SK-N-SH (cell line): ENCODE data around the gene HM13. TPM values are rescaled to one million over a fixed set of nuclear protein-coding genes. Genes with fewer than 3 reads are reported as not detected.

Experiments used
- CTCF ChIA-PET: fragments of 300-600, 350-600 bp; formaldehyde crosslinking; extraction: SDS; loops from one replicate; lab custom pipeline; 2021; lab: Yijun Ruan, JAX
- POLR2A ChIA-PET: fragments of 350-600 bp; sonication (Branson Sonifier 250); formaldehyde crosslinking; extraction: SDS; loops from one replicate; lab custom pipeline; 2020; ENCODE audit warnings: antibody characterized with exemption, inconsistent platforms; lab: Yijun Ruan, JAX
- DNase-seq: peaks from one replicate; pipeline ENCODE4 v3.0.0; 2012
- H2AFZ ChIP-seq: fragments of 200-600 bp; sonication (generic); 2 replicates; pipeline ENCODE4 v1.8.1; 2016; ENCODE audit warnings: antibody characterized with exemption, mild to moderate bottlenecking, low read depth
- H3F3A ChIP-seq: fragments of 200-600 bp; sonication (generic); replicated peaks from 2 replicates; pipeline ENCODE3; 2016; ENCODE audit warnings: antibody characterized with exemption, mild to moderate bottlenecking; ENCODE audit not compliant: insufficient read depth
- H3K27ac ChIP-seq, 2 experiments: fragments of 200-500 bp in 1 of 2; fragments of 200-600 bp in 1 of 2; sonication (Bioruptor generic) in 1 of 2; sonication (generic), shearing (Covaris generic) in 1 of 2; 2 replicates each; pipeline versions ENCODE4 v1.5.1 to v1.6.1; 2014 to 2016; ENCODE audit warnings: low read depth in 2 of 2, inconsistent platforms in 1 of 2, low read length in 1 of 2, mild to moderate bottlenecking in 1 of 2, mixed read lengths in 1 of 2
- H3K27me3 ChIP-seq: fragments of 200-600 bp; sonication (generic), shearing (Covaris generic); 2 replicates; pipeline ENCODE4 v1.6.1; 2016; ENCODE audit warnings: mixed run types; ENCODE audit not compliant: insufficient read depth
- H3K36me3 ChIP-seq, 2 experiments: fragments of 200-500 bp in 1 of 2; fragments of 200-600 bp in 1 of 2; sonication (Bioruptor generic) in 1 of 2; sonication (generic) in 1 of 2; replicated peaks in 1 of 2; 2 replicates each; pipeline versions ENCODE3 to v1.5.1; 2014 to 2016; ENCODE audit warnings: low read length in 1 of 2, mild to moderate bottlenecking in 1 of 2; ENCODE audit not compliant: insufficient read depth in 2 of 2, control insufficient read depth in 1 of 2
- H3K4me1 ChIP-seq, 2 experiments: fragments of 200-500 bp in 1 of 2; fragments of 200-600 bp in 1 of 2; sonication (Bioruptor generic) in 1 of 2; sonication (generic), shearing (Covaris generic) in 1 of 2; 2 replicates each; pipeline versions ENCODE4 v1.5.1 to v1.6.1; 2014 to 2016; ENCODE audit warnings: low read depth in 1 of 2, low read length in 1 of 2, mixed run types in 1 of 2; ENCODE audit not compliant: insufficient read depth in 2 of 2, control insufficient read depth in 1 of 2
- H3K4me2 ChIP-seq: fragments of 200-600 bp; sonication (generic), shearing (Covaris generic); 2 replicates; pipeline ENCODE4 v1.6.1; 2017; ENCODE audit warnings: mixed run types
- H3K4me3 ChIP-seq, 2 experiments: fragments of 200-500 bp in 1 of 2; fragments of 200-600 bp in 1 of 2; sonication (Bioruptor generic) in 1 of 2; sonication (generic), shearing (Covaris generic) in 1 of 2; 2 replicates each; pipeline versions ENCODE4 v1.5.1 to v1.8.1; 2014 to 2016; ENCODE audit warnings: low read depth in 2 of 2, inconsistent platforms in 1 of 2, low read length in 1 of 2, mild to moderate bottlenecking in 1 of 2, mixed read lengths in 1 of 2, moderate library complexity in 1 of 2
- H3K79me2 ChIP-seq: fragments of 200-600 bp; sonication (generic); 2 replicates; pipeline ENCODE4 v1.8.1; 2017; ENCODE audit warnings: mild to moderate bottlenecking; ENCODE audit not compliant: insufficient read depth
- H3K9ac ChIP-seq: fragments of 200-600 bp; sonication (generic); 2 replicates; pipeline ENCODE4 v1.6.1; 2017; ENCODE audit warnings: mixed run types
- H3K9me2 ChIP-seq: fragments of 200-600 bp; sonication (generic); 2 replicates; pipeline ENCODE4 v1.6.1; 2017; ENCODE audit warnings: mixed run types
- H3K9me3 ChIP-seq: fragments of 200-600 bp; sonication (generic); 2 replicates; pipeline ENCODE4 v1.6.1; 2017; ENCODE audit warnings: mixed run types, mild to moderate bottlenecking, moderate library complexity
- H4K20me1 ChIP-seq: fragments of 200-600 bp; sonication (generic); 2 replicates; pipeline ENCODE4 v1.6.1; 2017; ENCODE audit warnings: mild to moderate bottlenecking, mixed run types; ENCODE audit not compliant: insufficient read depth
- CHD2 ChIP-seq: fragments of 150-350 bp; IDR thresholded peaks from 2 replicates; pipeline ENCODE4 v1.6.1; 2018; ENCODE audit warnings: low read length; ENCODE audit not compliant: partially characterized antibody
- RAD21 ChIP-seq: IDR thresholded peaks from 2 replicates; pipeline ENCODE4 v1.6.1; 2012; ENCODE audit warnings: mild to moderate bottlenecking, low read length
- RCOR1 ChIP-seq: fragments of 150-350 bp; IDR thresholded peaks from 2 replicates; pipeline ENCODE4 v1.6.1; 2017; ENCODE audit warnings: antibody characterized with exemption, low read length
- RFX5 ChIP-seq: IDR thresholded peaks from 2 replicates; pipeline ENCODE4 v1.6.1; 2012; ENCODE audit warnings: mild to moderate bottlenecking, improper control_type of control experiment, low read length
- SIN3A ChIP-seq: IDR thresholded peaks from 2 replicates; pipeline ENCODE4 v1.6.1; 2012; ENCODE audit warnings: low read depth, mild to moderate bottlenecking, low read length, moderate library complexity, borderline replicate concordance
- SMC3 ChIP-seq: IDR thresholded peaks from 2 replicates; pipeline ENCODE4 v1.6.1; 2012; ENCODE audit warnings: low read depth, low read length, improper control_type of control experiment
- TAF1 ChIP-seq: IDR thresholded peaks from 2 replicates; pipeline ENCODE4 v1.6.1; 2012; ENCODE audit warnings: low read depth, mild to moderate bottlenecking, low read length, moderate library complexity, borderline replicate concordance
- TCF12 ChIP-seq: IDR thresholded peaks from 2 replicates; pipeline ENCODE4 v1.4.0; 2012
- YY1 ChIP-seq: IDR thresholded peaks from 2 replicates; pipeline ENCODE4 v1.4.0; 2012; ENCODE audit warnings: low read depth, mild to moderate bottlenecking
- WGBS: methylation state at CpG from one replicate; pipeline ENCODE4 v1.1.6; 2017; ENCODE audit warnings: low lambda C conversion rate; 5-methylcytosine and 5-hydroxymethylcytosine counted together
- polyA plus RNA-seq, 3 experiments: library from polyadenylated mRNA; depleted of rRNA; stranded (reverse); fragments of >200 nt; gene quantifications; 2 replicates each; pipeline ENCODE4 v1.2.3, GENCODE V29; 2012
- TF ChIP-seq, protein P1 (sequence below): fragments of 200-600 bp; sonication (generic); IDR thresholded peaks from 2 replicates; pipeline ENCODE4 v1.6.1; 2017; ENCODE audit warnings: antibody characterized with exemption, mild to moderate bottlenecking, moderate library complexity
- TF ChIP-seq, protein P2 (sequence below): IDR thresholded peaks from 2 replicates; pipeline ENCODE4 v1.4.0; 2012; ENCODE audit warnings: low read depth
- TF ChIP-seq, protein P3 (sequence below): IDR thresholded peaks from 2 replicates; pipeline ENCODE4; 2012
- TF ChIP-seq, protein P4 (sequence below): IDR thresholded peaks from 2 replicates; pipeline ENCODE4 v1.4.0; 2012; ENCODE audit warnings: low read depth, borderline replicate concordance
- TF ChIP-seq, protein P5 (sequence below): fragments of 150-350 bp; IDR thresholded peaks from 2 replicates; pipeline ENCODE4 v1.6.1; 2017; ENCODE audit warnings: antibody characterized with exemption, low read length, low read depth, borderline replicate concordance

The HM13 gene
- polyA plus RNA-seq, 1 of the 3 experiments (the other 2 are of a cell fraction), result 160 TPM

DNA sequence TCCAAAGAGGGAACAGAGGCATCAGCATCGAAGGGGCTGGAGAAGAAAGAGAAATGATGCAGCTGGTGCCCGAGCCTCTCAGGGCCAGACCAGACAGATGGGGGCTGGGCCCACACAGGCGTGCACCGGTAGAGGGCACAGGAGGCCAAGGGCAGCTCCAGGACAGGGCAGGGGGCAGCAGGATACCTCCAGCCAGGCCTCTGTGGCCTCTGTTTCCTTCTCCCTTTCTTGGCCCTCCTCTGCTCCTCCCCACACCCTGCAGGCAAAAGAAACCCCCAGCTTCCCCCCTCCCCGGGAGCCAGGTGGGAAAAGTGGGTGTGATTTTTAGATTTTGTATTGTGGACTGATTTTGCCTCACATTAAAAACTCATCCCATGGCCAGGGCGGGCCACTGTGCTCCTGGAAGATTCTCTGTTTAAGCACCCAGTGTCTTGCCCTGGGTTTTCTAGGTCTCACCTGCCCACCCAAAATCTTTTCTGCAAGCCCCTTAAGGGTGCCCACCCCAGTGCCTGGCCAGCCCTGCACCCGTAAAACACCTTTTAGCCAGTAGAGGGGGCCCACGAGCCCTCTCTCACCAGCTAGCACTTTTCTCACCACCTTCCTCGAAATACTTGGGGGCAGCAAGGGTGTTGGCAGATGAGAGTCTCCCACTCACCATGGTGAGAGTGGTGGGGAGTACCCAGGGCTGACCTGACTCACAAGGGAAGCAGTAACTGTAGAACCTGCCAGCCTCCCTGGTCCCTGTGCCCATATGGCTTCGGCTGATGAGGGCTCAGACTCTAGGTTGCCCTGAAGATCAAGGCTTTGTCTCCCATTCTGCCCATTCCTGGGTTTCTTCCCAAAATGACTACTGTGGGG is 55.1 kb downstream of the HM13 start:
- Histone ChIP-seq H3F3A (peaks cover 64% of the 10 kb centered on the region), H3K27ac (peak overlapping the region; percentile 93 to 99), H3K9ac (peak overlapping the region; percentile 48; the same call in 1 of the 2 replicates), H3K4me1 (peaks cover 45 to 65% of the 10 kb centered on the region in 2 experiments), H3K4me3 (peak overlapping the region in 1 of 2 experiments; percentile 49; a peak in 1 of 4 replicates), H3K9me3 (no peaks in the 10 kb centered on the region), H3K9me2 (no peaks in the 10 kb centered on the region), H3K4me2 (peak overlapping the region; percentile 49; the same call in 1 of the 2 replicates), H3K79me2 (peaks cover 17% of the 10 kb centered on the region; the same call in 1 of the 2 replicates), H4K20me1 (no peaks in the 10 kb centered on the region), H3K27me3 (no peaks in the 10 kb centered on the region), H3K36me3 (peaks cover 16 to 17% of the 10 kb centered on the region in 2 experiments), H2AFZ (no peak overlapping the region)
- POLR2A ChIA-PET, result interaction anchor here (0.5 to 8.9 kb wide), 8 partner anchors 22 to 948 kb away, joined by 3 to 181 read pairs (median 6); partner anchors contain the start of genes ID1 and TPX2
- 20% methylated on average over 8 of the region's 10 CpGs for WGBS
- peak; percentile 70 for DNase-seq
- CTCF ChIA-PET, result interaction anchor here (0.6 to 31.0 kb wide), 26 partner anchors 8 to 459 kb away, joined by 3 to 1802 read pairs (median 4); partner anchors contain the start of gene ID1
- TF ChIP-seq, protein P1, sequence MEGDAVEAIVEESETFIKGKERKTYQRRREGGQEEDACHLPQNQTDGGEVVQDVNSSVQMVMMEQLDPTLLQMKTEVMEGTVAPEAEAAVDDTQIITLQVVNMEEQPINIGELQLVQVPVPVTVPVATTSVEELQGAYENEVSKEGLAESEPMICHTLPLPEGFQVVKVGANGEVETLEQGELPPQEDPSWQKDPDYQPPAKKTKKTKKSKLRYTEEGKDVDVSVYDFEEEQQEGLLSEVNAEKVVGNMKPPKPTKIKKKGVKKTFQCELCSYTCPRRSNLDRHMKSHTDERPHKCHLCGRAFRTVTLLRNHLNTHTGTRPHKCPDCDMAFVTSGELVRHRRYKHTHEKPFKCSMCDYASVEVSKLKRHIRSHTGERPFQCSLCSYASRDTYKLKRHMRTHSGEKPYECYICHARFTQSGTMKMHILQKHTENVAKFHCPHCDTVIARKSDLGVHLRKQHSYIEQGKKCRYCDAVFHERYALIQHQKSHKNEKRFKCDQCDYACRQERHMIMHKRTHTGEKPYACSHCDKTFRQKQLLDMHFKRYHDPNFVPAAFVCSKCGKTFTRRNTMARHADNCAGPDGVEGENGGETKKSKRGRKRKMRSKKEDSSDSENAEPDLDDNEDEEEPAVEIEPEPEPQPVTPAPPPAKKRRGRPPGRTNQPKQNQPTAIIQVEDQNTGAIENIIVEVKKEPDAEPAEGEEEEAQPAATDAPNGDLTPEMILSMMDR, result peak; percentile 93
- TF ChIP-seq CHD2 (peak; percentile 52), TAF1 (no peak), RFX5 (no peak), RAD21 (peak; percentile 68), SMC3 (peak; percentile 73), YY1 (no peak), RCOR1 (no peak), SIN3A (no peak), TCF12 (no peak)
- TF ChIP-seq, protein P2, sequence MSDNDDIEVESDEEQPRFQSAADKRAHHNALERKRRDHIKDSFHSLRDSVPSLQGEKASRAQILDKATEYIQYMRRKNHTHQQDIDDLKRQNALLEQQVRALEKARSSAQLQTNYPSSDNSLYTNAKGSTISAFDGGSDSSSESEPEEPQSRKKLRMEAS, result peak; percentile 25; the same call in 1 of the 2 replicates
- TF ChIP-seq, protein P3, sequence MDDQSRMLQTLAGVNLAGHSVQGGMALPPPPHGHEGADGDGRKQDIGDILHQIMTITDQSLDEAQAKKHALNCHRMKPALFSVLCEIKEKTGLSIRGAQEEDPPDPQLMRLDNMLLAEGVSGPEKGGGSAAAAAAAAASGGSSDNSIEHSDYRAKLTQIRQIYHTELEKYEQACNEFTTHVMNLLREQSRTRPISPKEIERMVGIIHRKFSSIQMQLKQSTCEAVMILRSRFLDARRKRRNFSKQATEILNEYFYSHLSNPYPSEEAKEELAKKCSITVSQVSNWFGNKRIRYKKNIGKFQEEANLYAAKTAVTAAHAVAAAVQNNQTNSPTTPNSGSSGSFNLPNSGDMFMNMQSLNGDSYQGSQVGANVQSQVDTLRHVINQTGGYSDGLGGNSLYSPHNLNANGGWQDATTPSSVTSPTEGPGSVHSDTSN, result no peak
- TF ChIP-seq, protein P4, sequence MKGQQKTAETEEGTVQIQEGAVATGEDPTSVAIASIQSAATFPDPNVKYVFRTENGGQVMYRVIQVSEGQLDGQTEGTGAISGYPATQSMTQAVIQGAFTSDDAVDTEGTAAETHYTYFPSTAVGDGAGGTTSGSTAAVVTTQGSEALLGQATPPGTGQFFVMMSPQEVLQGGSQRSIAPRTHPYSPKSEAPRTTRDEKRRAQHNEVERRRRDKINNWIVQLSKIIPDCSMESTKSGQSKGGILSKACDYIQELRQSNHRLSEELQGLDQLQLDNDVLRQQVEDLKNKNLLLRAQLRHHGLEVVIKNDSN, result no peak
- TF ChIP-seq, protein P5, sequence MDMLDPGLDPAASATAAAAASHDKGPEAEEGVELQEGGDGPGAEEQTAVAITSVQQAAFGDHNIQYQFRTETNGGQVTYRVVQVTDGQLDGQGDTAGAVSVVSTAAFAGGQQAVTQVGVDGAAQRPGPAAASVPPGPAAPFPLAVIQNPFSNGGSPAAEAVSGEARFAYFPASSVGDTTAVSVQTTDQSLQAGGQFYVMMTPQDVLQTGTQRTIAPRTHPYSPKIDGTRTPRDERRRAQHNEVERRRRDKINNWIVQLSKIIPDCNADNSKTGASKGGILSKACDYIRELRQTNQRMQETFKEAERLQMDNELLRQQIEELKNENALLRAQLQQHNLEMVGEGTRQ, result no peak
